ENCODE measurements around the gene SLC39A7. TPM values are rescaled to one million over a fixed set of nuclear protein-coding genes. Genes with fewer than 3 reads are reported as not detected.

SLC39A7 gene
- total and polyA plus RNA-seq, 2 of the 13 experiments (the other 11 are each of a cell fraction or from before 2014, with no cell fraction given) = 142 to 229 TPM

GRCh38 chr6:33201935-33202334 is 1.3 kb downstream of the SLC39A7 start (continued):
- TF ChIP-seq ZNF572 (CRISPR knock-in tag; IDR thresholded peaks at IDR 0.05) = no peak
- no peak for TF ChIP-seq RFXAP (CRISPR knock-in tag; IDR thresholded peaks at IDR 0.05; ENCODE audit: borderline replicate concordance)
- TF ChIP-seq MATR3 (CRISPR knock-in tag; IDR thresholded peaks at IDR 0.05) = no peak
- TF ChIP-seq ZNF547 (CRISPR knock-in tag; IDR thresholded peaks at IDR 0.05) = 0 out of 2 replicates have a peak, but pooled peaks have one; percentile 52
- no peak for TF ChIP-seq THAP11 (CRISPR knock-in tag; IDR thresholded peaks at IDR 0.05)
- peak; percentile 37; the same call in 1 of the 2 replicates for TF ChIP-seq ZNF598 (CRISPR knock-in tag; IDR thresholded peaks at IDR 0.05; ENCODE audit: borderline replicate concordance)
- TF ChIP-seq FUBP1 (CRISPR knock-in tag; IDR thresholded peaks at IDR 0.05; ENCODE audit: borderline replicate concordance) = 0 out of 2 replicates have a peak, but pooled peaks have one; percentile 17
- TF ChIP-seq KDM4B (CRISPR knock-in tag; IDR thresholded peaks at IDR 0.05) = no peak
- no peak for TF ChIP-seq ZNF160 (CRISPR knock-in tag; IDR thresholded peaks at IDR 0.05)
- no peak for TF ChIP-seq HOXA5 (CRISPR knock-in tag; IDR thresholded peaks at IDR 0.05)
- 0 out of 2 replicates have a peak, but pooled peaks have one; percentile 46 for TF ChIP-seq MEIS1 (CRISPR knock-in tag; IDR thresholded peaks at IDR 0.05; ENCODE audit: borderline replicate concordance)

GRCh38 chr6:33202799-33203198 is 2.1 kb downstream of the SLC39A7 start:
- in situ Hi-C loops (cut with HindIII; ENCODE audit: extremely low pct_ligation_motif_present, low pct_unique_long_range_greater_than_20kb) (loop anchor here (5.0 to 10.0 kb wide), 3 partner anchors 45 to 212 kb away; partner anchors contain the start of genes CUTA, PHF1 and RGL2), intact Hi-C loops (cut with micrococcal nuclease; ENCODE audit: unreplicated experiment) (no loop called here)
- H3K79me2 ChIP-seq (ENCODE audit: insufficient read depth, low read length) = peaks cover 45% of the 10 kb centered on the region
- DNase-seq (ENCODE audit: low spot score) = no peak
- H3K4me1 ChIP-seq (ENCODE audit: insufficient read depth, low read length) = peaks cover 71% of the 10 kb centered on the region
- peak overlapping the region; percentile 99 for H3K9ac ChIP-seq (ENCODE audit: insufficient read depth, low read depth, low read length)
- peak overlapping the region; percentile 99 for H3K4me2 ChIP-seq (ENCODE audit: low read depth, low read length)
- no peaks in the 10 kb centered on the region for H3K9me3 ChIP-seq (ENCODE audit: low read length)
- H3K27ac ChIP-seq (ENCODE audit: extremely low read length, insufficient read depth, low read length) = no peak overlapping the region
- peaks cover 0 to 4% of the 10 kb centered on the region in 2 experiments; a peak in 1 of 5 replicates for H3K27me3 ChIP-seq (ENCODE audit: control insufficient read depth in 1 of 2, insufficient read depth in 2 of 2, low read length in 2 of 2)
- POLR2A ChIA-PET = interaction anchor here (0.7 kb wide), 1 partner anchor 47 kb away, joined by 3 read pairs; no protein-coding TSS in a partner anchor
- no peak overlapping the region for H2AFZ ChIP-seq (ENCODE audit: low read length)
- peak overlapping the region in 1 of 3 experiments; percentile 93; a peak in 2 of 6 replicates for H3K4me3 ChIP-seq (replicated peaks in 1 of 3; ENCODE audit: insufficient read depth in 1 of 3, low read depth in 2 of 3, low read length in 3 of 3)
- H3K36me3 ChIP-seq (replicated peaks in 1 of 2; ENCODE audit: control insufficient read depth in 1 of 2, insufficient read depth in 2 of 2, low read length in 2 of 2) = peaks cover 10 to 24% of the 10 kb centered on the region in 2 experiments
- FAIRE-seq = no peak
- BruUV-seq (replicated peaks) = no TSS peak
- H4K20me1 ChIP-seq (ENCODE audit: insufficient read depth, low read length) = peaks cover 19% of the 10 kb centered on the region
- no peak for ATAC-seq
- WGBS (ENCODE audit: low lambda C conversion rate) = 89% methylated on average over 6 of the region's 6 CpGs
- CTCF ChIA-PET (ENCODE audit: low intra/inter-chr PET ratio, low total read pairs) = no interaction called here
- TF ChIP-seq ZFP37 (CRISPR knock-in tag; IDR thresholded peaks at IDR 0.05; ENCODE audit: borderline replicate concordance) (no peak), RBFOX2 (IDR thresholded peaks at IDR 0.05; ENCODE audit: low read depth, low read length) (peak; percentile 54; the same call in 1 of the 2 replicates)
